Activated CD8-positive, alpha-beta memory T cell treated with anti-CD3 and anti-CD28 coated beads for 24 hours (primary cell): ENCODE results near the gene LYRM2.

ENCODE experiments used
- DNase-seq: peaks from one replicate; pipeline ENCODE4 v3.0.0-alpha.2; 2020

LYRM2 gene

DNA sequence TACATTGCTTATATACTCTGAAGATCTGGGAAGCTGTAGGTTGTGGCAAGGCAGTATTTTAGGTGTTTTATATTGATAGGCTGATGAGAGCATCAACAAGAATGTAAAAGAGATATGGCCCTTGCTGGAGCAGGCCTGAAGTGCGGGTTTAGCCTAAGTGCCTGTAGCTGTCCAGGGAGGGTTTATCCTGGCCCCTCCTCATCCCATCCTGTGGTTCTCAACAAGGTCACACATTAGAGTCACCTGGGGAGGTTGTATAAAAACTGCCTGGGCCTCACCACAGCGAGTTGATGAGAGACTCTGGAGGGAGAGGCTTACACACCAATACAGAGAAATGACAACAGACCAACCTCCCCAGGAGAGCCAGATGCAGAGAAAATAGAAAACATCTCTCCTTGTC lies 48.4 kb downstream of the LYRM2 start:
- no peak for DNase-seq

- no peak for DNase-seq
Measured at GRCh38 chr6:89589297-89590025, 49.1 kb downstream of the LYRM2 start.

GRCh38 chr6:89585154-89585553 lies 53.4 kb downstream of the LYRM2 start:
- no peak for DNase-seq

- no peak for DNase-seq
Measured at GRCh38 chr6:89584539-89584938, 54.0 kb downstream of the LYRM2 start.

DNA sequence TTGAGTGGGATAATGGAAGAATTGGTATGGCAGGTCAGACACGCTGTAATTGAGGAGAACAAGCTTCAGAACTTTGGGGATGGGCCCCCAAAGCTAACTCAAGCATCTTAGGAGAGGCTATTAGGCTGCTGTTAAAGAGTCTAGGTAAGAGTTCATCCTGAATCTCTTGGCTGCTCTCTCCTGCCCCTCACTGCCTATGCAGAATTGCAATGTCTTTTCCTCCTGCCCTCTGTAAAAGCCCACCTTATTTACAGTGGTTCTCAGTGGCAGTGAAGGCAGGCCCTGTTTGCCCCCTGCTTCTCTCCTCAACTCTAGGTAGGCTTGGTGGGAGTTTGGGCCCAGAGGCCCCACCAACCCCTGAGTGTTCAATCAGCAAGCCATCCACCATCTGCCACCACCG lies 55.0 kb downstream of the LYRM2 start:
- DNase-seq, result no peak

DNA sequence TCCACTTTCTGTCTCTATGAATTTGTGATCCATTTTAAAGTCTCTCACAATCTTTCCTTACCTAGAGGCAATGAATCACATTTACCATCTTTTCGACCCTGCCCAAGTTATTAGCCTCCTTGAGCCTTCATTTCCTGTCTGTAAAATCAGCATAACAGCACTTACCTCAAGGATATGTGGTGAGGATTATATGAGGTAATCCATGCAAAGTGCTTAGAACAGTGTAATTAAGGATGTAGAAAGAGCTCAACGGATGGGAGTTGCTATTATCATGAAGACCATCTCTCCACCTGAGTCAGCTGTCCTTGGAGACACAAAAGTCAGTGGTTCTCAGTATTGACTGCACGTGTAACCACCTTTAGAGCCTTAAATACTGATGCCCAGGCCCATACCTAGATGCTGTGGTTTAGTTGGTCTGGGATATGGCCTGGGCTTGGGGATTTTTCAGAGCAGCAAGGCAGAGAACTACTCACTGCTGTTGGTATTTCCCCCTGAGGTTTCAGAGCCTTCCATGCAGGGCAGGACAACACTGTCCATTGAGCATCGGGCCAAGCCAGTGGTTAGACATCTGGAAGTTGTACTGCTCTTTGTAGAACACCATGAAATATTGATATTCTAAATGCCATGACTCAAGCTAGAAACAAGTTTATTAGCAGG lies 55.8 kb downstream of the LYRM2 start:
- no peak for DNase-seq

- DNase-seq, result no peak
Measured at GRCh38 chr6:89581689-89582088, 56.9 kb downstream of the LYRM2 start.

DNA sequence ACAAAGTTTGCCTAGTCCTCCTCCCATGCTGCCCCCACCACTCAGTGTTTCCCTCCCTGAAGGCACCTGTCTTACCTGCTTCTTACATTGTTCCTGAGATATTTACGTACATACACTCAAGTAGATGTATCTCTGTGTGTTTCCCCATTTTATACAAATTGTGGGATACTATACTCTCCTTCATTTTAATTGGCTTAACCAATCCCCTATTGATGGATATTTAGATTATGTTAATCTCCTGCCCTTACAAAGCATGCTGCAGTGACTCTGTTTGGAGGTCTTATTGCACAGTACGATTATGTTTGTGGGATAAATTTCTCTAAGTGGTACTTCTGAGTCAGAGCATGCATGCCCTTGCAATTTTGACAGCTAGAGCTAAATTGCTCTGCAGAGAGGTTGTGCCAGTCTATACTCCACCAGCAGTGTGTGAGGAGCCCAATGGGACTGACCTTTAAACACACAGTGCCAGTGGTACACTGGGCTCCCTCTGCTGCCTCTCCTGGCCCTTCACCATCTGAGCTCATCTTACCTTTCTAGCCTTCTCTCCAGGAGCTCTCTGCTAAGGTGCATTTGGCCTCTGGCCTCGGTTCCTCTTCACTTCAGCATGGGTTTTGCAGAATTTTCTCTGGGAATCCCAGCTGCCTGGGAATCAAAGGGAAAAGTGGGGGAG lies 57.4 kb downstream of the LYRM2 start:
- no peak for DNase-seq

GRCh38 chr6:89575562-89575960 lies 63.0 kb downstream of the LYRM2 start:
- no peak for DNase-seq

GRCh38 chr6:89574910-89575561 lies 63.5 kb downstream of the LYRM2 start:
- no peak for DNase-seq

DNA sequence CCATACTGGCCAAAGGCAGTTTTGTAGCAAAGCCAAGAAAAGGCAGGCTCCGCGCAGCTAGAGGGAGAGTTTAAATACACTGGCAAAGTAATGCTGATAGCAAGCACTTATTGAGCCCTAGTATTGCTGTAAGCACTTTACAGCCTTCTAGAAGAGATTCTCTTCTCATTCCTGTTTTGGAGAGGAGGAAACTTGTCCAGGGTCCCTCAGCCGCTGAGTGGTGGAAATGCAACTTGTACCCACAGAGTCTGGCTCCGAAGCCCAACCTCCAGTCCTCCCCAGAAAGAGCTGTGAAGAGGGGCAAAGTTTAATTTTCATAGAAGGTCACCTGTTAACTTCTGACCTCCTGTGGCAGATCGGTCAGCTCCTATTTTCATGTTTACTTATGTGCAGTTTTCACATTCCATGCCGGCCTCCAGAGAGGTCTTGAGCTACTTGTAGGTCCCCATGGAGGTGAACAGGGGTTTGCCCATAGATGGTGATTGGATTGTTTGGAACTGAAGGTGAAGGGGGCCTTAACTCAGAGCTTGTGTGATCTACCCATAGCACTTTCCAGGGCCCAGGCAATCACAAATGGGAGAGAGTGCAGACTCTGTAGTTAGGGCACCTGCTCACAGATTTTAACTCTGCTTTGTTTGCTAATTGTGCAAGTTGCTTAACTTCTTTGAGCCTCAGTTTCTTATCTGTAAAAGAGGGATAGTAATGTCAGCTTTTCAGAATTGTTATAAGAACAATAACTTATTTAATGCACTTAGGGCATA lies 70.7 kb downstream of the LYRM2 start:
- DNase-seq, result no peak

GRCh38 chr6:89566930-89567629 lies 71.5 kb downstream of the LYRM2 start:
- DNase-seq, result no peak

DNA sequence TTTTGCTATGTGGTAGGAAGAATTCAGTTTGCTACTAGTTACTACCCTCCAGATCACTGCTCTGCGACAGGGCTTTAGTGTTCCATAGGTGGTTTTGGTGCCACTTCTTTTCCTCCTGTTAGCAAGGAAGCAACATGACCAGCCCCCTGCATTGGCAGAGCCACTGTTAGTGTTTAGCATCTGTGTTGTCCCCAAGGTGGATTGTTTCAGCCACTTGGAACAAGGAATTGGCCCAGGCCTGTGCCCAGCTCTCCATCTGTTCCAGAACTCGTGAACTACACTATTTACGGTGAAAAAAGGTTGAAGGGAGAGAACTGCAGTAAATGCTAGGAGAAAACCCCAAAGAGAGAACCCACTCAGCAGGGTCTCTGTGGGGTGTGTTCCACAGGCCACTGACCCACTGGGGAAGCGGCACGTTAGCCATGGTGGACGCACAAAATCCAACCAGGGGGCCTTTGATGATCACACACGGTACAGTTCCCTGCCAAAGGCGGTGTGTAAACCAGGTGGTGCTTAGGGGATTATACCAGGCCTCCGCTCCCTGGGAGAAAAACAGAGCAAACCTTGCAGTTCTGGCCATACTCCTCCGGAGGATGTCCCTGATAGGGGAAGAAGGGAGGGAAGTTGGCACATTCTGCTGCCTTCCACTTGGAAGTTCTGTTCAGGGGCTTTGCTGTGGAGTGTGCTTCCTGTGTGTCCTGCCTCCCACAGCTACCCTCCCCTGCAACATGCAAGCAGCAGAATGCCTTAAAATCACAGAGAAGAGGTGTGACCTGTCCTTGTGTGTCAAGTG lies 72.3 kb downstream of the LYRM2 start:
- DNase-seq, result no peak

DNA sequence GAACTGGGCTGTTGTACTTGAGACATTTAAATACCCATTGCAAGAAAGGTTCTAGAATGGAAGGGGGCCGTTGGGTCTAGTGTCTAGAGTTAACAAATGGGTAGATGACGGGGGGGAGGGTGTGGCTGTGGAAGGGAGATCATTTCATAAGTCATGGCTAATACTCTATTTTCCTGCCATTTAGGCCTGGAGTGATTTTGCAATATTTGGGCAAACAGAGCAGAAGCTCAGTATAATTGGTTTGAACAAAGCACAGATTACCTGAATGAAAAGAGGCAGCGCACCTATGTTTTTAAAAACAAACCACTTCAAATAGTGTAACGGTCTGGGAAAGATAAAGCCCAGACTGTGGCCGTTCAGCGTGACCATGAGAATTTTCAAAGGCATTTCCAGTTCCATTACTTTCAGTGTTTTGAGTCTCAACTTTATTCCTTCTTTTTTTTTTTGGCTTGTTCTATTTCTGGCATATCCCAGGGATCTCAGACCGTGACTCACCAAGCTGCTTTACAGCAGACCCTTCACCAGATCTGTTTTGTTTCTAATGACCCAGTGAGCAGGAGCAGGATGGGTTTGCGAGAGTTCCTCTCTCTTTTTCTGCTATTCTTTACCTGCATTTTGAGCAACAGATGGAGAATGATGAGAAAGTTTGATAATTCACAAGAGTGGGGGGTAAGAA lies 73.7 kb downstream of the LYRM2 start:
- no peak for DNase-seq

- DNase-seq, result no peak
Measured at GRCh38 chr6:89563866-89564265, 74.7 kb downstream of the LYRM2 start.

- no peak for DNase-seq
Measured at GRCh38 chr6:89562093-89562973, 76.2 kb downstream of the LYRM2 start.

GRCh38 chr6:89559487-89559886 lies 79.1 kb downstream of the LYRM2 start:
- DNase-seq, result no peak

DNA sequence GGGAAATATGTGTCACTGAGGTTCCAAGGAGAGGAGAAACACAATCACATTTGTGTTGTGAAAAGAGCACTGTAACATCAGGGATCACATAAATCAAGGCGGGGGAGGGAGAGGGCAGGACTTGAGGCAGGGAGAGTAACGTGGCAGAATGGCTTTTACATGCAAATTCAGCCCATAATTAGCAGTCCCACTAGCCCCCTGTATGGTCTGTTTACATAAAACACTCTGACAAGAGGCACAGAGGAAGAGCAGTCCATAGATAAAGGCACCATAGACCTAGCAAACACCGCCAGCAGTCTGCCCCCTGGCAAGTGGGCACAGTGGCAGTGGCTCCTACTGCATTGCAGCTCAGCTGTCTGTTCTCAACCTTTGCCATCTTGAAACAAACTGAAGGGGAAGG lies 82.7 kb downstream of the LYRM2 start:
- no peak for DNase-seq

DNA sequence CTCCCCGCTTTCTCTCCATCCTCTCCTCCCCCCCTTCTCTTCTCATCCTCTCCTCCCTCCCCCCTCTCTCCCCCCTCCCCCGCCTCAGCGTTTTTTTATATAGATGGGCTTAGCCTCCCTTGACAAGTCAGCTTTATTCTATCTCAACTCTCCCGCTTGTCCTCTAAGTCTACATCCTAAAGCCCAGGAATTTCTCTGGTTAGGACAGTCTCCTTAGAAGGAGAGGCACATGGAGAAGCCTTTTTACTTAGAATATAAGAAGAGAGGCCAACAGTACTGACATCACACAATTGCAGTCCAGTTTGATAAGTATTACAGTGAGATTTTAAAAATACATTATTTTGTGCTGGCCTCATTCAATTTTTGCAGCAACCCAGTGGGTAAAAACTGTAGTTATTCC lies 83.5 kb downstream of the LYRM2 start:
- DNase-seq, result no peak

GRCh38 chr6:89554106-89554505 lies 84.4 kb downstream of the LYRM2 start:
- no peak for DNase-seq
